Islet precursor cell (in vitro differentiated cells): ENCODE measurements around the gene MAST2.
"Not testable (repeated sequence)": the region's sequence is repeated elsewhere in the genome, so short reads cannot be mapped to it uniquely, and the experiment has no call there.

Source experiments
- DNase-seq: peaks from one replicate; pipeline ENCODE4 v3.0.0-alpha.2; 2018

The MAST2 gene

GRCh38 chr1:45949462-45949861 lies 146.1 kb downstream of the MAST2 start:
- DNase-seq: not testable (repeated sequence)

GRCh38 chr1:45952072-45952471 lies 148.7 kb downstream of the MAST2 start:
- DNase-seq: no peak

GRCh38 chr1:45953934-45954847 lies 150.8 kb downstream of the MAST2 start:
- peak; percentile 68 for DNase-seq

GRCh38 chr1:45957684-45958083 lies 154.3 kb downstream of the MAST2 start:
- DNase-seq: no peak

GRCh38 chr1:45958317-45958716 lies 154.9 kb downstream of the MAST2 start:
- DNase-seq: no peak

GRCh38 chr1:45960930-45961715 lies 157.7 kb downstream of the MAST2 start:
- DNase-seq: no peak

- not testable (repeated sequence) for DNase-seq
Observed at GRCh38 chr1:45961936-45962335, 158.5 kb downstream of the MAST2 start.

- no peak for DNase-seq
Observed at GRCh38 chr1:45968941-45969666, 165.7 kb downstream of the MAST2 start.

GRCh38 chr1:45969866-45970265 lies 166.5 kb downstream of the MAST2 start:
- DNase-seq: no peak

- DNase-seq: no peak
Observed at GRCh38 chr1:45971335-45971734, 167.9 kb downstream of the MAST2 start.

- no peak for DNase-seq
Observed at GRCh38 chr1:45971922-45972531, 168.6 kb downstream of the MAST2 start.

- DNase-seq: no peak
Observed at GRCh38 chr1:45972621-45973020, 169.2 kb downstream of the MAST2 start.

- DNase-seq: no peak
Observed at GRCh38 chr1:45973121-45973520, 169.7 kb downstream of the MAST2 start.

- DNase-seq: no peak
Observed at GRCh38 chr1:45974541-45975269, 171.3 kb downstream of the MAST2 start.

- no peak for DNase-seq
Observed at GRCh38 chr1:45976623-45977022, 173.2 kb downstream of the MAST2 start.

GRCh38 chr1:45979074-45979777 lies 175.8 kb downstream of the MAST2 start:
- DNase-seq: no peak

GRCh38 chr1:45979778-45980176 lies 176.4 kb downstream of the MAST2 start:
- no peak for DNase-seq

GRCh38 chr1:45982359-45982758 lies 178.9 kb downstream of the MAST2 start:
- no peak for DNase-seq

GRCh38 chr1:45983967-45984366 lies 180.6 kb downstream of the MAST2 start:
- DNase-seq: no peak

GRCh38 chr1:45987204-45987603 lies 183.8 kb downstream of the MAST2 start:
- DNase-seq: no peak

- no peak for DNase-seq
Observed at GRCh38 chr1:45989249-45989648, 185.8 kb downstream of the MAST2 start.
